Stimulated activated CD8-positive, alpha-beta memory T cell treated with anti-CD3 and anti-CD28 coated beads, Interleukin-15, amount 100 ng/mL, for 48 hours (primary cell): ENCODE measurements around the gene CDKL1.
A peak's percentile ranks its signal among the peaks of the same experiment; 100 is the strongest.
"Not testable (repeated sequence)": the region's sequence is repeated elsewhere in the genome, so short reads cannot be mapped to it uniquely, and the experiment has no call there.

Experiments
- DNase-seq, 2 donors: peaks; one replicate each; pipeline ENCODE4 v3.0.0-alpha.2; 2020; ENCODE audit warnings: low read depth in 2 of 2

The CDKL1 gene

GRCh38 chr14:50357753-50358395 is 38.8 kb downstream of the CDKL1 start:
- no peak for DNase-seq

GRCh38 chr14:50357124-50357523 is 39.6 kb downstream of the CDKL1 start:
- DNase-seq: no peak

DNA sequence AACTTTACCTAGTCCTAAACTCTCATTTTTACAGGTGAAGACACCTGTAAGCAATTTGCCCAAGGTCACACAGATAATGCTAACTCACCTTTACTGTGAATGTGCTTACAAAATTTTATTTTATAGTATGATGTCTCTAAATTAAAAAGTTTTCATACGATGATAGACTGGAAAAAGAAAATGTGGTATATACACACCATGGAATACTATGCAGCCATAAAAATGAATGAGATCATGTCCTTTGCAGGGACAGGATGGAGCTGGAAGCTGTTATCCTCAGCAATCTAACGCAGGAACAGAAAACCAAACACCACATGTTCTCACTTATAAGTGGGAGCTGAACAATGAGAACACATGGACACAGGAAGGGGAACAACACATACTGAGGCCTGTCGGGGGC is 40.4 kb downstream of the CDKL1 start:
- DNase-seq: not testable (repeated sequence)

DNA sequence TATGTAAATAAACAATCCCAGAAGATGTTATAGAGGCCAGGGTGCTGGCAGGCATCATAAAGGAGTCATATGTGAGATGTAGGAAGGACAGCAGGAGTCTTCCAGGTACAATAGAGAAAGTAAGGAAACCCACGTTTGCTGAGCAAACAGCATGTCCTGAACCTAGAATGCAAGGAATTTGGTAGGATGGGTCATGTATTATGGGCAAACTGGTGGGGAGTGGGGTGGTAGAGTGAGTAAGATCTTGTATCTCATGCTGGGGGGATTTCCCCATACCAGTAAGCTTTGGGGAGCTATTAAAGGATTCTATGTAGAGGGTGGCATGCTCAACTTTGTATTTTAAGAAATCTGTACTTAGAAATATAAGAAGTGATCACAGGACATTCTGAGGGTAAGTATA is 41.0 kb downstream of the CDKL1 start:
- DNase-seq: no peak

DNA sequence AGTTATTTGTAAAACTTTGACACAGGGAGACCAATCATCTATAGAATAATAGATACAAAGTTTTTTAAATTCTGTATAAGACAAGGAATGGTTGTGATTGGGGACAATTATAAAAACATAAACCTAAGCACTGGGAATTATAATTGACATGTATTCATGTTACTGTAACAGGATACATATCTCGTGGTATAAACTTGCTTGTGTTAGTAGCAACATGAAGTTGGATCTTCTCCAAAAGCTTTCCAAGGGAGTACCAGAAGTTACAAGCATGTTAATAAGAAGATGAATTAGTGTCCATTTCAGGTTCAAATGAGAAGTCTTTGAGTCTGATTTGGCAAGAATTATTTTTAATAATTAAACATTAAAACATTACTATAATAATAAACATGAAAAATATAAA is 42.2 kb downstream of the CDKL1 start:
- DNase-seq: no peak

DNA sequence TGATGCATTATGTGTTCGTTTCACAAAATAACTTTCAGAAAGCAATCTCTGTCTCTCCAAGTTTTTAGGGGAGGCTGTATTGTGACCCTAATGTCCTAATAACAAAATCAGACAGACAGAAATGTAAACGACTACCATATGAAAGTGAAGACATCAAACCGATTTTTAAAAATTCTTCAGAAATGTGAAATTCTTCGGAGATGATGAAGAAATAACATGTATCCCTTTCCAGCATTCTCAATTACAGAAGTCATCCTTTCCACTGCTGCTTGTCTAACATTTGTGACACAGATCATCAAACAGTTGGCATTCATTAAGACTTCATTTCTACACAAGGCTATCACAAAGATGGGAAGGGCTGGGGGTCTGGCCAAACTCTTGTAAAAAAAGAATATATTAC is 43.6 kb downstream of the CDKL1 start:
- no peak for DNase-seq

- DNase-seq: no peak
Observed at GRCh38 chr14:50352584-50352983, 44.1 kb downstream of the CDKL1 start.

DNA sequence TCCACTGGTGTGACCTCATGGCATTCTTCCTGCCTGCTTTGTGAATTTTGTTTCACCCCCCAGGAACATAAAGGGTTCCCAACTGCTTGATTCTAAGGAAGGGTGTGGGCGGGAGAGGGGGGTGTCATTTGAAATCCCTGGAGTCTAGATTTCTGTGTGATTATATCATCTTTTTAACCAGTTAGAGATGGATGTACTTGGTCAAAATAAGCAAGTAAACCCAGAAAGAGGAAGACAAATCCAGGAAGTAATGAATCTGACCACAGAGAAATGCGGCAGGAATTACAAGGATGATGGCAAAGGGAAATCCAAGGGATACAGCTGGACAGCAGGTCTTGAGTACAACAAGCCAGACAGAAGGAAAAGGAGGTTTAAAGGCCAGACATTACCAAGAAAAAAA is 45.7 kb downstream of the CDKL1 start:
- no peak for DNase-seq

DNA sequence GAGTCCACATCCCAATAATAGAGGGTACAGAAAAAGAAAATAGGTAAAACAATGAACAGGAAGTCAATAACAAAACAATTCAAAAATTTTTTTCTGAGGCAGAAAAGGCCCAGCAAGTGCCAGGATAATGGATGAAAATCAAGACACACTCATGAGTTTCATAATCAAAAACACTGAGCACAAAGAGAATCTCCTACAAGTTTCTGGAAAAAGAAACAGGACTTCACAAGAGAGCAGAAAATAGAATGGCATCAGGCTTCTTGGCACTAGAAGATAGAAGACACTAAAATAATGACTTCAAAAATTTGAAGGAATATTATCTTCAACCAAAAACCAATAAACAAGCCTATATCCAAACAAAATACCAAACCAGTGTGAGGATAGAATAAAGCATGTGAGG is 47.7 kb downstream of the CDKL1 start:
- DNase-seq: no peak

DNA sequence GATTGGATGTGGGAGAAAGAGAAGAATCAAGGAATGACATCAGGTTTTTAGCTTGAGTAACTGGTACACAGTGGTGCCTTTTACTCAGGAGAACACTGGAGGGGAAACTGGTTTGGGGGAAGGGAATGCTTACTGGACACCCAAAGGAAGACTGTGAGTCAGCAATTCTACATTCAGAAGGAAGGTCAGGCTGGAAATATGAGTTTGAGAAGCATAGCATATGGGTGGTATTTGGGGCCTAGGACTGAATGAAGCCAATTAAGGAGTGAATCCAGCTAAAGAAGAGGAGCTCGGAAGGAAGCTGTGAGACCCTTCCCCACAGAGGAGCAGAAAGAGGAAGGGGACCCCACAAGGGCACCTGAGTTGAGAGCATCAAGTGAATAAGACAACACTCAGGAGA is 49.2 kb downstream of the CDKL1 start:
- no peak for DNase-seq

- no peak for DNase-seq
Observed at GRCh38 chr14:50345846-50346422, 50.7 kb downstream of the CDKL1 start.

GRCh38 chr14:50344876-50345563 is 51.7 kb downstream of the CDKL1 start:
- DNase-seq: no peak

DNA sequence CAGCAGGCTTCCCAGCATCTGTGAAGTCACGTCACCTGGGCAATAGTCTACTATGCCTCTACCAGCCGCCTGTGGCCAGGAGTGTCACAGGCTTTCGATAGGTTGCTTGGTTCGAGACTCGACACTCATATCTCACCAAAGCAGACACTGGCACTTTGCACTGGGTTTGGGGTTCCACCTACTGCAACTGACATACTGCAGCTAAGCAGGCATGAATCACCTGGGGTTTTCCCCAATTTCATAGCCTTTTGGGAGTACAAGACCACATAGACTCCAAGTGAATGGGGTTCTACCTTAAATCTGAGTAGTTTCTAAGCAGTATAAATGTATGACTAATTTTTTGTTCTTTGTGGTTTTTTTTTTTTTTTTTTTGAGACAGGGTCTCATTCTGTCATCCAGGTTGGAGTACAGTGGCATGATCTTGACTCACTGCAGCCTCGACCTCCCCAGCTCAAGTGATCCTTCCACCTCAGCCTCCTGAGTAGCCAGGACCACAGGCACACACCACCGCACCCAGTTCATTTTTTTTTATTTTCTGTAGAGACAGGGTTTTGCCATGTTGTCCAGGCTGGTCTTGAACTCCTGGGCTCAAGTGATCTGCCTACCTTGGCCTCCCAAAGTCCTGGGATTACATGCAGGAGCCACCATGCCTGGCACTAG is 52.4 kb downstream of the CDKL1 start:
- peak; percentile 74 to 75 for DNase-seq

- DNase-seq: no peak
Observed at GRCh38 chr14:50343434-50343833, 53.2 kb downstream of the CDKL1 start.

GRCh38 chr14:50342221-50343078 is 54.2 kb downstream of the CDKL1 start:
- peak in 1 of 2 donors; percentile 32 for DNase-seq

DNA sequence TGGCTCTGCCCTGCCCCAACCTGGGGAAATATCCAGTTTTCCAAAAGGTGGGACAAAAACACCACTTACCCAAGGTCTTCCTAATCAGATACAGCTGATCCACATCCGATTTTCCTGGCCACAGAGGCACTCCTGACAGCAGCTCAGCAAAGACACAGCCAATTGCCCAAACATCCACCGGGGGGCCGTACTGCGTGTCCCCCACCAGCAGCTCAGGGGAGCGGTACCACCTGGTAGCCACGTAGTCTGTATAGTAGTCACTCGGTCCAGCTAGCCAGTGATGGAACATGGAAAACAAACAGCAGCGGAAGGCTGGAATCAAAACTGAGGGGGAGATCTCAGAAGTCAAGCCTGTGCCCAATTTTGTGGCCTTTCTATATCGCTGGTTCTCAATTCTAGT is 55.7 kb downstream of the CDKL1 start:
- DNase-seq: no peak

DNA sequence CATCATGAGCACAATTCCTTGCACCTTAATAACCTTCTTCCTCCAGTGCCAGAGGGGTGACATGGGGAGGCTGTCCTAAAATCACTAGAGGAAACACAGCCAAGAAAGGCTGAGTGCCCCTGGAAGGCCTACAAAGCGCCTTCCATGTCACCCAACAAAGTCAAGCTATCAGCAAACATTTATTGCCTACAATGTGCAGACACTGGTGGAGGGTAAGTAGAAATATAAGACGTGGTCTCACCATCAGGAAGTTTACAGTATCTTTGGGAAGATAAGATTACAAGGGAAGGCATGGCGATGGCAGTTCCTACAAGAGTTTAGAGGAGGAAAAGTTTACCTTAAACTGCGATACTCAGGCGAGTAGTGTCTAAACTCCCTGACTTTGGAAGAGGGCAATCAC is 56.6 kb downstream of the CDKL1 start:
- DNase-seq: no peak

DNA sequence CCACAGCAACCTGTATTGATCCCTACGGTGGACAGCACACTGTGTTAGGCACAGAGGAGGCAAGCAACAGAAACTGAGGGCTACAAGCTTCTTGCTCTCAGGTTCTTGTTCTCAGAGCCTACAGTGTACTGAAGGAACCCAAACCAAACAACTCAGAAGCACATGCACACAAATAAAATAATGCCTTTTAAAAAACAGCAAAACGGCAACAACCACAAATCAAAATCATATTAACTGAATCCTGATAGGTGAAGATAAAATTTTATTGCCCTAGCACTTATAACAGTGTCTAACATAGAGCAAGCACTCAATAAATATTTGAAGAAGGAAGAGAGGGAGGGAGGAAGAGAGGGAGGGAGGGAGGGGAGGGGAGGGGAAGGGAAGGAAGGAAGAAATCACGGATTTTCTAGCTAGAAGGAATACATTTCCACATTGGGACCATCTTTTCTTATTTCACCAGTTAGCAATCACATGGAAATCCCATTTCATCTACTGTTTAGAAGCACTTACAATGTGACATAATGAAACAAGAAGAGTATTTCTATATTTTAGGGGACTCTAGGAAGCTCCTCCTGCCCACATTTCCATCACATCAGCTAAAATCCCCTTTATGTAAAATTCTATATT is 57.4 kb downstream of the CDKL1 start:
- no peak for DNase-seq

DNA sequence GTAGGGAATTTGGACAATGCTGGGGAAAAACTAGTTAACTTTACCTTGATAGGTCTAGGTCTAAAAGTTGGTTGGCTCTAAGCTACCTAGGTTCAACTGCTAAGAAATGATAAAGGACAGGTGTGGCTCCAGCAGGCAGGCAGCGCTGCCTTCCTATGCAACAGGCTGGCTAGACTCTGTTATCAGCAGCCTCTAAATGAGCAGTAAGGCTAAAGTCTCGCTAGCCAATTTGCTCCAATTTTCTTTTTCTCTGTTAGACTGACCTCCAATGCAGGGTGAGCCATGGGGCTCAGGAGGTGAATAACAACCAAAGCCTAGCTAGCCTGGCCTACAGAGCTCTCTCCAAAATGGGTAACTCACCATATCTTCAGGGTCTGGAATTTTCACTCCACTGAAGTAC is 58.1 kb downstream of the CDKL1 start:
- DNase-seq: no peak

- no peak for DNase-seq
Observed at GRCh38 chr14:50335989-50336824, 60.5 kb downstream of the CDKL1 start.

DNA sequence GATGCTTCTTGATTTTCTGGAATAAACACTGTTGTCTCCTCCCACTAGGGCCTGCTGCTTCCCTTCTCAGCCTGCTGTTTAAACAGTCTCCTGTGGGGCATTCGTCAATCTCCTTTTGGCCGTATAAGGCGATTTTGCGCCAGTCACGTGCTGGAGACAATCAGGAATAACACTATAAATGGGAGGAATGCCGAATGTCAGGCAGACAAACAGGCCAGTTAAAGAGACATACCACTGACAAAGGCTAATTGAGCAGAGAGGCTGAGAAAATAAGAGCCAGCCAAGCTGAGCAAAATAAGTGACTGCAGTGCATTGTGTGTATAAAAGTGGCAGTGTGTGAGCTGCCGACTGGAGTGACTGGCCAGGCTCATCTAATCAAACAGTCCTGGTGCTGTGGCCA is 61.3 kb downstream of the CDKL1 start:
- no peak for DNase-seq
